ENCODE measurements around the gene FNDC4.

DNA sequence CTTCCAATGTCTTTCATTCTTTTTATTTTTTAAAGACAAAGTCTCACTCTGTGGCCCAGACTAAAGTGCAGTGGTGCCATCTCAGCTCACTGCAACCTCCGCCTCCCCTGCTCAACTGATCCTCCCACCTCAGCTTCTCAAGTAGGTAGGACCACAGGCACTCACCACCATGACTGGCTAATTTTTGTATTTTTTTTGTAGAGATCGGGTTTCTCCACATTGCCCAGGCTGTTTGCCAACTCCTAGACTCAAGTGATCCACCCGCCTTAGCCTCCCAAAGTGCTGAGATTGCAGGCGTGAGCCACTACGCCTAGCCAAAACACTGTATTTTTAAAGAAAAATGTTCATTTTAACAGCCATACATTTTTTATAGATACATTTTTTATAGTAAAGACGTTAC lies 14.3 kb upstream of the FNDC4 start:
- TF ChIP-seq ZBTB1 (tag by site-specific recombination; IDR thresholded peaks at IDR 0.05) (no peak), TRIM28 (IDR thresholded peaks at IDR 0.05; ENCODE audit: borderline replicate concordance, low read length) (no peak), TCF7L2 (IDR thresholded peaks at IDR 0.05; ENCODE audit: borderline replicate concordance, low read depth, low read length) (no peak), ZNF48 (tag by site-specific recombination; IDR thresholded peaks at IDR 0.05) (no peak), ZSCAN30 (tag by site-specific recombination; IDR thresholded peaks at IDR 0.05) (no peak), ZNF768 (tag by site-specific recombination; IDR thresholded peaks at IDR 0.05) (no peak), ZNF830 (tag by site-specific recombination; IDR thresholded peaks at IDR 0.05; ENCODE audit: low read depth) (no peak), KLF1 (tag by site-specific recombination; IDR thresholded peaks at IDR 0.05) (no peak), ZNF341 (tag by site-specific recombination; IDR thresholded peaks at IDR 0.05; ENCODE audit: low read depth) (no peak), ZNF175 (tag by site-specific recombination; IDR thresholded peaks at IDR 0.05) (no peak)
- TF ChIP-seq, protein P1, sequence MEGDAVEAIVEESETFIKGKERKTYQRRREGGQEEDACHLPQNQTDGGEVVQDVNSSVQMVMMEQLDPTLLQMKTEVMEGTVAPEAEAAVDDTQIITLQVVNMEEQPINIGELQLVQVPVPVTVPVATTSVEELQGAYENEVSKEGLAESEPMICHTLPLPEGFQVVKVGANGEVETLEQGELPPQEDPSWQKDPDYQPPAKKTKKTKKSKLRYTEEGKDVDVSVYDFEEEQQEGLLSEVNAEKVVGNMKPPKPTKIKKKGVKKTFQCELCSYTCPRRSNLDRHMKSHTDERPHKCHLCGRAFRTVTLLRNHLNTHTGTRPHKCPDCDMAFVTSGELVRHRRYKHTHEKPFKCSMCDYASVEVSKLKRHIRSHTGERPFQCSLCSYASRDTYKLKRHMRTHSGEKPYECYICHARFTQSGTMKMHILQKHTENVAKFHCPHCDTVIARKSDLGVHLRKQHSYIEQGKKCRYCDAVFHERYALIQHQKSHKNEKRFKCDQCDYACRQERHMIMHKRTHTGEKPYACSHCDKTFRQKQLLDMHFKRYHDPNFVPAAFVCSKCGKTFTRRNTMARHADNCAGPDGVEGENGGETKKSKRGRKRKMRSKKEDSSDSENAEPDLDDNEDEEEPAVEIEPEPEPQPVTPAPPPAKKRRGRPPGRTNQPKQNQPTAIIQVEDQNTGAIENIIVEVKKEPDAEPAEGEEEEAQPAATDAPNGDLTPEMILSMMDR (tag by site-specific recombination; IDR thresholded peaks at IDR 0.05) = no peak
- TF ChIP-seq, protein P2, sequence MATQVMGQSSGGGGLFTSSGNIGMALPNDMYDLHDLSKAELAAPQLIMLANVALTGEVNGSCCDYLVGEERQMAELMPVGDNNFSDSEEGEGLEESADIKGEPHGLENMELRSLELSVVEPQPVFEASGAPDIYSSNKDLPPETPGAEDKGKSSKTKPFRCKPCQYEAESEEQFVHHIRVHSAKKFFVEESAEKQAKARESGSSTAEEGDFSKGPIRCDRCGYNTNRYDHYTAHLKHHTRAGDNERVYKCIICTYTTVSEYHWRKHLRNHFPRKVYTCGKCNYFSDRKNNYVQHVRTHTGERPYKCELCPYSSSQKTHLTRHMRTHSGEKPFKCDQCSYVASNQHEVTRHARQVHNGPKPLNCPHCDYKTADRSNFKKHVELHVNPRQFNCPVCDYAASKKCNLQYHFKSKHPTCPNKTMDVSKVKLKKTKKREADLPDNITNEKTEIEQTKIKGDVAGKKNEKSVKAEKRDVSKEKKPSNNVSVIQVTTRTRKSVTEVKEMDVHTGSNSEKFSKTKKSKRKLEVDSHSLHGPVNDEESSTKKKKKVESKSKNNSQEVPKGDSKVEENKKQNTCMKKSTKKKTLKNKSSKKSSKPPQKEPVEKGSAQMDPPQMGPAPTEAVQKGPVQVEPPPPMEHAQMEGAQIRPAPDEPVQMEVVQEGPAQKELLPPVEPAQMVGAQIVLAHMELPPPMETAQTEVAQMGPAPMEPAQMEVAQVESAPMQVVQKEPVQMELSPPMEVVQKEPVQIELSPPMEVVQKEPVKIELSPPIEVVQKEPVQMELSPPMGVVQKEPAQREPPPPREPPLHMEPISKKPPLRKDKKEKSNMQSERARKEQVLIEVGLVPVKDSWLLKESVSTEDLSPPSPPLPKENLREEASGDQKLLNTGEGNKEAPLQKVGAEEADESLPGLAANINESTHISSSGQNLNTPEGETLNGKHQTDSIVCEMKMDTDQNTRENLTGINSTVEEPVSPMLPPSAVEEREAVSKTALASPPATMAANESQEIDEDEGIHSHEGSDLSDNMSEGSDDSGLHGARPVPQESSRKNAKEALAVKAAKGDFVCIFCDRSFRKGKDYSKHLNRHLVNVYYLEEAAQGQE (tag by site-specific recombination; IDR thresholded peaks at IDR 0.05) = no peak
- TF ChIP-seq, protein P3, sequence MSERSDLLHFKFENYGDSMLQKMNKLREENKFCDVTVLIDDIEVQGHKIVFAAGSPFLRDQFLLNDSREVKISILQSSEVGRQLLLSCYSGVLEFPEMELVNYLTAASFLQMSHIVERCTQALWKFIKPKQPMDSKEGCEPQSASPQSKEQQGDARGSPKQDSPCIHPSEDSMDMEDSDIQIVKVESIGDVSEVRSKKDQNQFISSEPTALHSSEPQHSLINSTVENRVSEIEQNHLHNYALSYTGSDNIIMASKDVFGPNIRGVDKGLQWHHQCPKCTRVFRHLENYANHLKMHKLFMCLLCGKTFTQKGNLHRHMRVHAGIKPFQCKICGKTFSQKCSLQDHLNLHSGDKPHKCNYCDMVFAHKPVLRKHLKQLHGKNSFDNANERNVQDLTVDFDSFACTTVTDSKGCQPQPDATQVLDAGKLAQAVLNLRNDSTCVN (tag by site-specific recombination; optimal IDR thresholded peaks at IDR 0.05) = no peak

Data from HEK293 (cell line).